GM12872 (cell line): Measurements from ENCODE around the gene IL12RB2.

Experiments used
- TF ChIP-seq, protein P1 (sequence below): IDR thresholded peaks from 3 replicates; pipeline ENCODE4 v1.5.1; 2011; ENCODE audit warnings: low read depth, mild to moderate bottlenecking, low read length, moderate library complexity; ENCODE audit not compliant: insufficient read depth

IL12RB2 gene

DNA sequence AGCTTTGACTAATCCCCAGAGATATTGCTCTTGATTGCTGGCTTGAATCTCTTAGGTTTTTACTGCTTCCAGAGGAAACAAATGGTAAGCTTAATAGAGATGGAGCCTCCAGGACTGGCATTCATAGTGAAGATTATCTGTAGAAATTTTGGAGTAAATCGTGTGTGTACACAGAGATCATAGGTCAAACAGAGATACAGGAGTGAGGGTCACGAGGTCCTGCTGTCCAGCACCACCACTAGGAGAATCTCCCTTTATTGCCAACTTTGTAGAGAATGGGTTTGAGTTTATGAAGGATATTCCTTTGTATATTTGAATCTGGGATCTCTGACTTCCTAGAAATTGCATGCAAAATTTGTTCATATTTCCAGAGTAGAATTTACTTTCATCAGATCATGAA is 130.3 kb downstream of the IL12RB2 start:
- TF ChIP-seq, protein P1, sequence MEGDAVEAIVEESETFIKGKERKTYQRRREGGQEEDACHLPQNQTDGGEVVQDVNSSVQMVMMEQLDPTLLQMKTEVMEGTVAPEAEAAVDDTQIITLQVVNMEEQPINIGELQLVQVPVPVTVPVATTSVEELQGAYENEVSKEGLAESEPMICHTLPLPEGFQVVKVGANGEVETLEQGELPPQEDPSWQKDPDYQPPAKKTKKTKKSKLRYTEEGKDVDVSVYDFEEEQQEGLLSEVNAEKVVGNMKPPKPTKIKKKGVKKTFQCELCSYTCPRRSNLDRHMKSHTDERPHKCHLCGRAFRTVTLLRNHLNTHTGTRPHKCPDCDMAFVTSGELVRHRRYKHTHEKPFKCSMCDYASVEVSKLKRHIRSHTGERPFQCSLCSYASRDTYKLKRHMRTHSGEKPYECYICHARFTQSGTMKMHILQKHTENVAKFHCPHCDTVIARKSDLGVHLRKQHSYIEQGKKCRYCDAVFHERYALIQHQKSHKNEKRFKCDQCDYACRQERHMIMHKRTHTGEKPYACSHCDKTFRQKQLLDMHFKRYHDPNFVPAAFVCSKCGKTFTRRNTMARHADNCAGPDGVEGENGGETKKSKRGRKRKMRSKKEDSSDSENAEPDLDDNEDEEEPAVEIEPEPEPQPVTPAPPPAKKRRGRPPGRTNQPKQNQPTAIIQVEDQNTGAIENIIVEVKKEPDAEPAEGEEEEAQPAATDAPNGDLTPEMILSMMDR: no peak

DNA sequence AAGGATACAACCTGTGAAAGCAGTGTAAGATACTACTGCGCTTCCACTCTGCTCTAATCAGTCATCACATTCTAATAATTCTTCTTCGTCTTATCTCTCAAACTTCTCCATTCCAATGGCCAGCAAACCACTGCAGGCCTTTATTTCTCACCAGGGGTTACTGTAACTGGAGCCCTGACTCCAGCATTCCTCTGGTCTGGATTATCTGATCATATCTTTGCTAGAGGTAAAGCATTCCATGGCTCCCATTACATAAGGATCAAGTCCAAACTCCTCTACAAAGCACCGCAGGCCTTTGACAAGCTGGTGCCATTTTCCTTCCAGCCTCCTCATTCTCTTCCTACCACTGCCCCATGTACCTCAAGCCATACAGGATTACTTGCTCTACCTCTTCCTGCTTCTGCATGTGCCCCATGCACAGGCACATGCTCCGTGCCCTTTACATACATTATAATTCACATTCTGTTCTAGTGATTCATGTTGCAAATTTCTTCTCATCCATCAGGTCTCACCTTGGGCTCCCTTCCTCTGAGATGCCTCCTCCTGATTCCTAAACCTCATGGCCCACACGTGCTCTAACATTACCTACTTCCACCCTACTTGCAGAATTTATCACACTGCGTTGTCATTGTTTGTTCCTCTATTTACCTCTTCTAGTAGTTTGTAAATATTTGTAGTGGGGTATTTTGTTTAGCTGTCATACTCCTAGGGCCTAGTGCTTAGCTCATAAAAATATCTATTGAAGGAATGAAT is 131.8 kb downstream of the IL12RB2 start:
- TF ChIP-seq, protein P1: no peak

DNA sequence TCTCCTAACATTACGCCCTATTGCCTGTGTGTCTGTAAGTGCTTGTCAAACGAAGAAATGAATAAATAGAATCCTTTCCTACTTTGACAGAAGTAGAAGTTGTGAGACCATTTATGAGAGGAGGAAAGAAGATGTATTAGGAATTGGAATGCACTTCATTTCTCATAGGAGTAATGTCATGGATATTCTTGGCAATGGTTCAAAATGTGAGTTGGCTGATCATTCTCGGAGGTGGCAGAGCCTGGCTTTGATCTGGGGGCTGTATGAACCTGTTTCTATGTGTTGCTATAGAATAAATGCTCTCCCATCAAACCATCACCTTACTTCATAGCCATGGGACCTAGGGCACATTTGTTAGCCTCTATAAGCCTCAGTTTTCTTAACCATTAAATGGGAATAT is 132.7 kb downstream of the IL12RB2 start:
- TF ChIP-seq, protein P1: no peak

DNA sequence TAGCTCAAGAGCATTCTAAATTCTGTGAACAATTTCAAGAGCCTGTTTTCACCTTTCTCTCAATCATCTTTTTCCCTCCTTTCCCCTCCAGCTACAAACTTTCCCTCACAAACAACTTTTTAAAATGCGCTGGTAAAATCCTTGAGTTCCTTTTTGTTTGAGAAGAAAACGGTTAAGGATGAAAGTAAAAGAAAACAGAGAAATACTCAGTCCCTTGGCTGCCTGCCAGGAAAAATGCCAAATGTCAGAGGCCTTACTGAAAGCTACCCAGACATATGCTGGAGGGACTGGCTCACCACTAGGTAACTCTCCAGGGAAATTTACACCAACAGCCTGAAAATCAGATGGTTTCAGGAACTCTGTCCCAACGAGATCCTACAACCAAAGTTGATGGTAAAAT is 133.5 kb downstream of the IL12RB2 start:
- TF ChIP-seq, protein P1: no peak

DNA sequence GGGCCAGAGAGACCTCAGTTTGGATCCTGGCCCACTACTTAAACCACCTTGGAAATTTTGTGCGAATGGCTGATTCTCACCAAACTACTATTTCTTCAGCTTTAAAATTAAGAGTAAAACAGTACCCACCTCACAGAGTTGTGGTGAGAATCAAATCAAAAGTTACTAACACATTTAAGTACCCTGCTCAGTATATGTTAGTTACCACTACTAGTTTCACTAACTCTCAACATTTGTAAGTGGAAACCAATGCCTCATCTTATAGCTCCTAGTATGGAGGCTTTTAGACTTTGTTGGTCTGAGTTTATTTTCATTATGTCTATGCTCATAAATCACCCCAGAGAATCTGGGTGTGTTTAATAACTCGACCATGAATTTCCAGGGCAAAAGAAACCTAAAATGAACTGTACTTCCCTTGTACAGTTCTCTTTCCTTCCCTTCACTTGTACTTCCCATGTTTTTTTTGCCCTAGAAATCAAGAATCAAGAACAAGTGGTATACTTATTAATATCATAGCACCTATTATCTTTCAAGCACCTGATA is 134.1 kb downstream of the IL12RB2 start:
- TF ChIP-seq, protein P1: no peak
